ENCODE data around the gene KRTAP10-3.
"Not testable (repeated sequence)": the region's sequence is repeated elsewhere in the genome, so short reads cannot be mapped to it uniquely, and the experiment has no call there.

The KRTAP10-3 gene

GRCh38 chr21:44571296-44571695 is 12.7 kb upstream of the KRTAP10-3 start:
- DNase-seq (ENCODE audit: low spot score) = no peak

GRCh38 chr21:44569861-44570517 is 11.4 kb upstream of the KRTAP10-3 start:
- DNase-seq (ENCODE audit: low spot score) = no peak

- DNase-seq (ENCODE audit: low spot score) = no peak
These were observed 10.3 kb upstream of the KRTAP10-3 start for GRCh38 chr21:44568667-44569556.

GRCh38 chr21:44568261-44568660 is 9.7 kb upstream of the KRTAP10-3 start:
- DNase-seq (ENCODE audit: low spot score) = no peak

GRCh38 chr21:44567481-44568171 is 9.0 kb upstream of the KRTAP10-3 start:
- no peak for DNase-seq (ENCODE audit: low spot score)

- no peak for DNase-seq (ENCODE audit: low spot score)
These were observed 7.8 kb upstream of the KRTAP10-3 start for GRCh38 chr21:44566403-44566802.

- no peak for DNase-seq (ENCODE audit: low spot score)
These were observed 6.4 kb upstream of the KRTAP10-3 start for GRCh38 chr21:44564886-44565598.

- no peak for DNase-seq (ENCODE audit: low spot score)
These were observed 5.5 kb upstream of the KRTAP10-3 start for GRCh38 chr21:44564099-44564498.

GRCh38 chr21:44558329-44558675 is 293 bp downstream of the KRTAP10-3 start:
- DNase-seq (ENCODE audit: low spot score) = not testable (repeated sequence)

- DNase-seq (ENCODE audit: low spot score) = no peak
These were observed 885 bp downstream of the KRTAP10-3 start for GRCh38 chr21:44557491-44558328.

GRCh38 chr21:44556879-44557278 is 1.7 kb downstream of the KRTAP10-3 start:
- DNase-seq (ENCODE audit: low spot score) = no peak

GRCh38 chr21:44555200-44555875 is 3.3 kb downstream of the KRTAP10-3 start:
- no peak for DNase-seq (ENCODE audit: low spot score)

GRCh38 chr21:44552681-44553080 is 5.9 kb downstream of the KRTAP10-3 start:
- no peak for DNase-seq (ENCODE audit: low spot score)

GRCh38 chr21:44552136-44552535 is 6.5 kb downstream of the KRTAP10-3 start:
- DNase-seq (ENCODE audit: low spot score) = no peak

- DNase-seq (ENCODE audit: low spot score) = no peak
These were observed 7.1 kb downstream of the KRTAP10-3 start, which contains the start of gene KRTAP10-2 for GRCh38 chr21:44551340-44551961. KRTAP10-2 (minus strand) TSS chr21:44551505; CDS start chr21:44551458, 47 bp downstream.

GRCh38 chr21:44550807-44551206 is 7.8 kb downstream of the KRTAP10-3 start:
- no peak for DNase-seq (ENCODE audit: low spot score)

GRCh38 chr21:44550285-44550684 is 8.3 kb downstream of the KRTAP10-3 start:
- not testable (repeated sequence) for DNase-seq (ENCODE audit: low spot score)

- DNase-seq (ENCODE audit: low spot score) = no peak
These were observed 8.9 kb downstream of the KRTAP10-3 start for GRCh38 chr21:44549525-44550211.

- DNase-seq (ENCODE audit: low spot score) = no peak
These were observed 9.7 kb downstream of the KRTAP10-3 start for GRCh38 chr21:44548922-44549321.
